ENCODE results near the gene LYL1. TPM values are rescaled to one million over a fixed set of nuclear protein-coding genes. Genes with fewer than 3 reads are reported as not detected.

LYL1 gene
- total and polyA plus RNA-seq, 5 donors from 2014 or later = 6.5 to 14.2 (median 8.0) TPM

GRCh38 chr19:13068085-13068846 lies 34.4 kb downstream of the LYL1 start:
- no peaks in the 10 kb centered on the region for H3K27me3 ChIP-seq (ENCODE audit: control insufficient read depth, insufficient read depth, low read length)
- H3K4me1 Mint-ChIP-seq = no peaks in the 10 kb centered on the region
- no peak overlapping the region for H3K4me3 Mint-ChIP-seq
- DNase-seq = no peak
- no peaks in the 10 kb centered on the region for H3K4me1 ChIP-seq (ENCODE audit: control insufficient read depth, insufficient read depth, low read length, poor library complexity, severe bottlenecking)
- H3K27ac ChIP-seq (ENCODE audit: insufficient read depth, low read length, poor library complexity, severe bottlenecking) = no peak overlapping the region
- no peaks in the 10 kb centered on the region for H3K9me3 ChIP-seq (ENCODE audit: control insufficient read depth in 2 of 2, low read length in 2 of 2)
- H3K4me3 ChIP-seq (ENCODE audit: low read depth, low read length) = no peak overlapping the region
- peaks cover 13% of the 10 kb centered on the region for H3K27me3 Mint-ChIP-seq
- H3K36me3 ChIP-seq (ENCODE audit: control insufficient read depth, insufficient read depth, low read length) = no peaks in the 10 kb centered on the region
- no peak for ATAC-seq (ENCODE audit: low read depth in 2 of 2)
- H3K27ac Mint-ChIP-seq = no peak overlapping the region
- H3K9me3 Mint-ChIP-seq = no peaks in the 10 kb centered on the region
- H3K36me3 Mint-ChIP-seq = no peaks in the 10 kb centered on the region

- no peak overlapping the region for H3K27ac ChIP-seq (ENCODE audit: insufficient read depth, low read length, poor library complexity, severe bottlenecking)
- Mint-ChIP-seq H3K36me3 (no peaks in the 10 kb centered on the region), H3K27me3 (peaks cover 22% of the 10 kb centered on the region), H3K9me3 (no peaks in the 10 kb centered on the region), H3K4me3 (no peak overlapping the region), H3K4me1 (no peaks in the 10 kb centered on the region), H3K27ac (peak overlapping the region in 1 of 3 donors; percentile 52)
- DNase-seq (no peak), ATAC-seq (ENCODE audit: low read depth in 2 of 2) (no peak)
- H3K4me3 ChIP-seq (ENCODE audit: low read depth, low read length) = no peak overlapping the region
- H3K27me3 ChIP-seq (ENCODE audit: control insufficient read depth, insufficient read depth, low read length) = peaks cover 6% of the 10 kb centered on the region
- H3K4me1 ChIP-seq (ENCODE audit: control insufficient read depth, insufficient read depth, low read length, poor library complexity, severe bottlenecking) = no peaks in the 10 kb centered on the region
- H3K36me3 ChIP-seq (ENCODE audit: control insufficient read depth, insufficient read depth, low read length) = no peaks in the 10 kb centered on the region
- no peaks in the 10 kb centered on the region for H3K9me3 ChIP-seq (ENCODE audit: control insufficient read depth in 2 of 2, low read length in 2 of 2)
Observed at GRCh38 chr19:13066933-13067807, 35.5 kb downstream of the LYL1 start.

- Histone ChIP-seq H3K9me3 (ENCODE audit: control insufficient read depth in 2 of 2, low read length in 2 of 2) (no peaks in the 10 kb centered on the region), H3K4me1 (ENCODE audit: control insufficient read depth, insufficient read depth, low read length, poor library complexity, severe bottlenecking) (peaks cover 6% of the 10 kb centered on the region), H3K4me3 (ENCODE audit: low read depth, low read length) (no peak overlapping the region), H3K36me3 (ENCODE audit: control insufficient read depth, insufficient read depth, low read length) (no peaks in the 10 kb centered on the region), H3K27me3 (ENCODE audit: control insufficient read depth, insufficient read depth, low read length) (peaks cover 10% of the 10 kb centered on the region), H3K27ac (ENCODE audit: insufficient read depth, low read length, poor library complexity, severe bottlenecking) (no peak overlapping the region)
- no peaks in the 10 kb centered on the region for H3K36me3 Mint-ChIP-seq
- H3K27me3 Mint-ChIP-seq = peaks cover 31% of the 10 kb centered on the region
- H3K4me3 Mint-ChIP-seq = peak overlapping the region in 1 of 4 donors; percentile 39
- H3K9me3 Mint-ChIP-seq = no peaks in the 10 kb centered on the region
- peaks cover 2 to 4% (median 3%) of the 10 kb centered on the region in 4 donors for H3K4me1 Mint-ChIP-seq
- H3K27ac Mint-ChIP-seq = no peak overlapping the region
- DNase-seq (no peak), ATAC-seq (ENCODE audit: low read depth in 2 of 2) (no peak)
Observed at GRCh38 chr19:13066226-13066625, 36.4 kb downstream of the LYL1 start.

- Histone ChIP-seq H3K9me3 (ENCODE audit: control insufficient read depth in 2 of 2, low read length in 2 of 2) (no peaks in the 10 kb centered on the region), H3K27ac (ENCODE audit: insufficient read depth, low read length, poor library complexity, severe bottlenecking) (no peak overlapping the region), H3K4me1 (ENCODE audit: control insufficient read depth, insufficient read depth, low read length, poor library complexity, severe bottlenecking) (peaks cover 13% of the 10 kb centered on the region), H3K4me3 (ENCODE audit: low read depth, low read length) (no peak overlapping the region), H3K27me3 (ENCODE audit: control insufficient read depth, insufficient read depth, low read length) (peaks cover 10% of the 10 kb centered on the region), H3K36me3 (ENCODE audit: control insufficient read depth, insufficient read depth, low read length) (no peaks in the 10 kb centered on the region)
- no peak for ATAC-seq (ENCODE audit: low read depth in 2 of 2)
- Mint-ChIP-seq H3K36me3 (no peaks in the 10 kb centered on the region), H3K9me3 (no peaks in the 10 kb centered on the region), H3K27me3 (peaks cover 39% of the 10 kb centered on the region), H3K4me3 (no peak overlapping the region), H3K27ac (no peak overlapping the region), H3K4me1 (peaks cover 3 to 8% (median 5%) of the 10 kb centered on the region in 4 donors)
- DNase-seq = no peak
Observed at GRCh38 chr19:13064092-13064489, 38.6 kb downstream of the LYL1 start.

GRCh38 chr19:13063461-13064091 lies 39.1 kb downstream of the LYL1 start:
- H3K9me3 Mint-ChIP-seq = no peaks in the 10 kb centered on the region

GRCh38 chr19:13062317-13062716 lies 40.3 kb downstream of the LYL1 start:
- Histone ChIP-seq H3K4me1 (ENCODE audit: control insufficient read depth, insufficient read depth, low read length, poor library complexity, severe bottlenecking) (peaks cover 13% of the 10 kb centered on the region), H3K27ac (ENCODE audit: insufficient read depth, low read length, poor library complexity, severe bottlenecking) (no peak overlapping the region), H3K27me3 (ENCODE audit: control insufficient read depth, insufficient read depth, low read length) (peaks cover 10% of the 10 kb centered on the region), H3K9me3 (ENCODE audit: control insufficient read depth in 2 of 2, low read length in 2 of 2) (no peaks in the 10 kb centered on the region), H3K4me3 (ENCODE audit: low read depth, low read length) (no peak overlapping the region), H3K36me3 (ENCODE audit: control insufficient read depth, insufficient read depth, low read length) (no peaks in the 10 kb centered on the region)
- Mint-ChIP-seq H3K36me3 (no peaks in the 10 kb centered on the region), H3K4me3 (no peak overlapping the region), H3K4me1 (peaks cover 3 to 8% (median 5%) of the 10 kb centered on the region in 4 donors), H3K9me3 (no peaks in the 10 kb centered on the region), H3K27ac (no peak overlapping the region), H3K27me3 (peaks cover 39% of the 10 kb centered on the region)
- ATAC-seq (ENCODE audit: low read depth in 2 of 2) (no peak), DNase-seq (no peak)

More at GRCh38 chr19:13063461-13064091, 39.1 kb downstream of the LYL1 start:
- peaks cover 39% of the 10 kb centered on the region for H3K27me3 Mint-ChIP-seq
- ATAC-seq (ENCODE audit: low read depth in 2 of 2) (no peak), DNase-seq (no peak)
- Histone ChIP-seq H3K4me3 (ENCODE audit: low read depth, low read length) (no peak overlapping the region), H3K27ac (ENCODE audit: insufficient read depth, low read length, poor library complexity, severe bottlenecking) (no peak overlapping the region), H3K4me1 (ENCODE audit: control insufficient read depth, insufficient read depth, low read length, poor library complexity, severe bottlenecking) (peaks cover 13% of the 10 kb centered on the region), H3K27me3 (ENCODE audit: control insufficient read depth, insufficient read depth, low read length) (peaks cover 10% of the 10 kb centered on the region), H3K9me3 (ENCODE audit: control insufficient read depth in 2 of 2, low read length in 2 of 2) (no peaks in the 10 kb centered on the region), H3K36me3 (ENCODE audit: control insufficient read depth, insufficient read depth, low read length) (no peaks in the 10 kb centered on the region)
- no peak overlapping the region for H3K4me3 Mint-ChIP-seq
- H3K4me1 Mint-ChIP-seq = peaks cover 3 to 8% (median 5%) of the 10 kb centered on the region in 4 donors
- H3K27ac Mint-ChIP-seq = no peak overlapping the region
- no peaks in the 10 kb centered on the region for H3K36me3 Mint-ChIP-seq

- peak; percentile 59 to 72 (median 66) for DNase-seq
- Histone ChIP-seq H3K36me3 (ENCODE audit: control insufficient read depth, insufficient read depth, low read length) (no peaks in the 10 kb centered on the region), H3K27ac (ENCODE audit: insufficient read depth, low read length, poor library complexity, severe bottlenecking) (no peak overlapping the region), H3K4me1 (ENCODE audit: control insufficient read depth, insufficient read depth, low read length, poor library complexity, severe bottlenecking) (peaks cover 13% of the 10 kb centered on the region), H3K27me3 (ENCODE audit: control insufficient read depth, insufficient read depth, low read length) (peaks cover 10% of the 10 kb centered on the region), H3K4me3 (ENCODE audit: low read depth, low read length) (peak overlapping the region; percentile 58), H3K9me3 (ENCODE audit: control insufficient read depth in 2 of 2, low read length in 2 of 2) (no peaks in the 10 kb centered on the region)
- Mint-ChIP-seq H3K27ac (peak overlapping the region in 1 of 3 donors; percentile 43), H3K36me3 (no peaks in the 10 kb centered on the region), H3K9me3 (no peaks in the 10 kb centered on the region), H3K27me3 (peaks cover 35% of the 10 kb centered on the region), H3K4me3 (peak overlapping the region; percentile 65 to 84 (median 74)), H3K4me1 (peaks cover 3 to 8% (median 5%) of the 10 kb centered on the region in 4 donors)
- peak; percentile 89 to 90 for ATAC-seq (ENCODE audit: low read depth in 2 of 2)
Observed at GRCh38 chr19:13060964-13061927, 41.4 kb downstream of the LYL1 start.
